HG03558 (cell line): ENCODE results near the gene MIB1.
"Not testable (repeated sequence)": the region's sequence is repeated elsewhere in the genome, so short reads cannot be mapped to it uniquely, and the experiment has no call there.

ENCODE experiments used
- ATAC-seq: cut with Tn5 transposase; IDR thresholded peaks from one replicate; pipeline ENCODE4 v1.9.1; 2021; ENCODE audit warnings: moderate number of reproducible peaks; ENCODE audit not compliant: unreplicated experiment; ENCODE audit errors: extremely low read depth

The MIB1 gene

GRCh38 chr18:21742315-21742687, 1.7 kb downstream of the MIB1 start:
- ATAC-seq, result no peak

GRCh38 chr18:21743166-21743832, 2.7 kb downstream of the MIB1 start:
- no peak for ATAC-seq

- ATAC-seq, result no peak
Measured at GRCh38 chr18:21745231-21745630, 4.6 kb downstream of the MIB1 start.

GRCh38 chr18:21747268-21747667, 6.7 kb downstream of the MIB1 start:
- no peak for ATAC-seq

GRCh38 chr18:21747764-21748693, 7.4 kb downstream of the MIB1 start:
- ATAC-seq, result no peak

GRCh38 chr18:21757833-21758232, 17.2 kb downstream of the MIB1 start:
- ATAC-seq, result no peak

- ATAC-seq, result no peak
Measured at GRCh38 chr18:21759836-21760235, 19.2 kb downstream of the MIB1 start.

GRCh38 chr18:21760321-21760720, 19.7 kb downstream of the MIB1 start:
- no peak for ATAC-seq

- no peak for ATAC-seq
Measured at GRCh38 chr18:21761471-21762115, 21.0 kb downstream of the MIB1 start.

- ATAC-seq, result no peak
Measured at GRCh38 chr18:21762181-21762772, 21.7 kb downstream of the MIB1 start.

- no peak for ATAC-seq
Measured at GRCh38 chr18:21763846-21764646, 23.5 kb downstream of the MIB1 start.

- no peak for ATAC-seq
Measured at GRCh38 chr18:21769206-21769605, 28.6 kb downstream of the MIB1 start.

- ATAC-seq, result no peak
Measured at GRCh38 chr18:21774722-21775121, 34.1 kb downstream of the MIB1 start.

- peak; percentile 49 for ATAC-seq
Measured at GRCh38 chr18:21777814-21778213, 37.2 kb downstream of the MIB1 start.

- no peak for ATAC-seq
Measured at GRCh38 chr18:21786526-21786925, 45.9 kb downstream of the MIB1 start.

- ATAC-seq, result not testable (repeated sequence)
Measured at GRCh38 chr18:21796089-21796488, 55.5 kb downstream of the MIB1 start.

GRCh38 chr18:21798126-21798525, 57.5 kb downstream of the MIB1 start:
- no peak for ATAC-seq

GRCh38 chr18:21799721-21800120, 59.1 kb downstream of the MIB1 start:
- ATAC-seq, result no peak

GRCh38 chr18:21803495-21803894, 62.9 kb downstream of the MIB1 start:
- no peak for ATAC-seq
